Epithelial cell of esophagus (primary cell): Measurements from ENCODE around the gene STAT3.

Experiments used
- DNase-seq: peaks from one replicate; pipeline ENCODE4 v3.0.0; 2010; ENCODE audit warnings: low read depth
- H3K4me3 ChIP-seq: 2 replicates; pipeline ENCODE4 v1.5.1; 2011; ENCODE audit warnings: mild to moderate bottlenecking, low read length, control low read depth
- TF ChIP-seq, protein P1 (sequence below): IDR thresholded peaks from 2 replicates; pipeline ENCODE4 v1.5.1; 2011; ENCODE audit warnings: low read depth, mild to moderate bottlenecking, low read length, control low read depth, inconsistent platforms; ENCODE audit not compliant: insufficient read depth; ENCODE audit errors: missing control alignments

Gene STAT3

DNA sequence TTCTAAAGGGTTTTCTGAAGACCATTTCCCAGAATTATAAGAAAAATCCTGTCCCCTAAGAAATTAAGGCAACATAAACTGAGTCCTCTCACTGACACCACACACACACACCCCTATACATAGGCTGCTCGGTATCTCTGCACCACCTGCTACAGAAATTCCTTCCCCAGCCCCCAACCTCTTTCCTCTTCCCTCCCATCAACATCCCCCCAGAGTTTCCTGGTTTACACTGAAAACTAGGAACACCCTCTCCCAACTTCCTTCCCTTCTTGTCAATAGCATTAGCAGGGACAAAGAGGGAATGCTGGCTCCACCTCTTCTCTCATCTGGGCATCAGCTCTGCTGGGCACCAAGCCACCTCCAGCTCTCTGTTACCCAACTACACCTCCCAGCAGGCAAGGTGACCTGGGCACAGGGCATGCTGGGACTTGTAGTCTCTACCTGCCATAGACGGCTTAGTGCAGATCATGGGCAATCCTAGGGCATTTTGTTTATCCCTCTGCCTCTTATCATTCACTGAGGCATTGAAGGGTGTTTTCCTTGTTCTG lies 19.1 kb upstream of the STAT3 start:
- TF ChIP-seq, protein P1, sequence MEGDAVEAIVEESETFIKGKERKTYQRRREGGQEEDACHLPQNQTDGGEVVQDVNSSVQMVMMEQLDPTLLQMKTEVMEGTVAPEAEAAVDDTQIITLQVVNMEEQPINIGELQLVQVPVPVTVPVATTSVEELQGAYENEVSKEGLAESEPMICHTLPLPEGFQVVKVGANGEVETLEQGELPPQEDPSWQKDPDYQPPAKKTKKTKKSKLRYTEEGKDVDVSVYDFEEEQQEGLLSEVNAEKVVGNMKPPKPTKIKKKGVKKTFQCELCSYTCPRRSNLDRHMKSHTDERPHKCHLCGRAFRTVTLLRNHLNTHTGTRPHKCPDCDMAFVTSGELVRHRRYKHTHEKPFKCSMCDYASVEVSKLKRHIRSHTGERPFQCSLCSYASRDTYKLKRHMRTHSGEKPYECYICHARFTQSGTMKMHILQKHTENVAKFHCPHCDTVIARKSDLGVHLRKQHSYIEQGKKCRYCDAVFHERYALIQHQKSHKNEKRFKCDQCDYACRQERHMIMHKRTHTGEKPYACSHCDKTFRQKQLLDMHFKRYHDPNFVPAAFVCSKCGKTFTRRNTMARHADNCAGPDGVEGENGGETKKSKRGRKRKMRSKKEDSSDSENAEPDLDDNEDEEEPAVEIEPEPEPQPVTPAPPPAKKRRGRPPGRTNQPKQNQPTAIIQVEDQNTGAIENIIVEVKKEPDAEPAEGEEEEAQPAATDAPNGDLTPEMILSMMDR = no peak
- peak; percentile 92 for DNase-seq
- no peak overlapping the region for H3K4me3 ChIP-seq

DNA sequence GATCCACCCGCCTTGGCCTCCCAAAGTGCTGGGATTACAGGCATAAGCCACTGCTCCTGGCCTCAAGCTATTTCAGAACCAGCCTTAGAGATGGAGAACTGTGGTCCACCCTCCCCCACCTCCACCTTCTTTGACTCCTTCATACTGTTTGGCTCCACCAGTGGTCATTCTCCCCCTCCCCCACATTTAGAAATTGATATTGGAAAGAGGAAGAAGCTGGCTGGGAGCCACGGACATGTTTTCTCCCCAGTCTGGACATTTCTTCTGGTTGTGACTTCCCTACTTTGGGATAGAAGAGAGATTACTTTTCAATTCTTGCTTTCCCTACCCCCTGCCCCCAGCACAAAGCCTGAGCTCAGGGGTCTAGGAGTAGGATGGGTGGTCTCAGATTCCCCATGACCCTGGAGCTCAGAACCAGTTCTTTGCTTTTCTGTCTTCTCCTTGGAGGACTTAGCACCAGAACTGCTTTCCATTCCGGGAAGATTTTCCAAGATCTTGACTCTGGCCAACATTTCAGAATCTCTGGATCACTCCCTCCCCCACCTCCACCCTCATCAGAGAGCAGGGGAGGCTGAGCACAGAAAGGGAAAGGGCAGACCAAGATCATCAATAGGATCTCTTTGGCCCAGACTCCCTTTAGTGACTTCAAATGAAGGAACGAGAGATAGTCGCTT lies 18.5 kb upstream of the STAT3 start:
- H3K4me3 ChIP-seq = no peak overlapping the region
- TF ChIP-seq, protein P1 = no peak
- DNase-seq = no peak

DNA sequence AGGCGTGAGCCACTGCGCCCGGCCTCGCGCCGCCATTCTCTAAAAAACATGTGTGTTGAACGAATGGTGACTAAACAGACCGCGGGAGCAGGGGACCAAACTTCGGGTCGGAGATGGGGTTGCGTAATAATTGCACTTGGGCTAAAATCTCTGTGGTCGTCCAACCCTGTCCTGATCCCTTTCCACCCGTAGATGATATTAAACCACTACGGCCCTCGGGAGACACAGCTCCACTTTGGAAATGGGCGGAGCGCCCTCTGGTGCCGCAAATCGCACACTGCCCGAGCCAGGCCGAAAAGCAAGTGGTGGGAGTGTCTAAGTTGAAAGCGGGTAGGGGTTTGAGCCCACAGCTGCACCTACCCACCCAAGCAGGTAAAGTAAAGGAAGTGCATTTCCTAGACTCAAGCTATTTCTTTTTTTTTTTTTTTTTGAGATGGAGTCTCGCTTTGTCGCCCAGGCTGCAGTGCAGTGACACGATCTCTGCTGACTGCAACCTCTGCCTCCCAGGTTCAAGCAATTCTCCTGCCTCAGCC lies 17.8 kb upstream of the STAT3 start:
- no peak overlapping the region for H3K4me3 ChIP-seq
- TF ChIP-seq, protein P1 = peak; percentile 81
- DNase-seq = peak; percentile 64

DNA sequence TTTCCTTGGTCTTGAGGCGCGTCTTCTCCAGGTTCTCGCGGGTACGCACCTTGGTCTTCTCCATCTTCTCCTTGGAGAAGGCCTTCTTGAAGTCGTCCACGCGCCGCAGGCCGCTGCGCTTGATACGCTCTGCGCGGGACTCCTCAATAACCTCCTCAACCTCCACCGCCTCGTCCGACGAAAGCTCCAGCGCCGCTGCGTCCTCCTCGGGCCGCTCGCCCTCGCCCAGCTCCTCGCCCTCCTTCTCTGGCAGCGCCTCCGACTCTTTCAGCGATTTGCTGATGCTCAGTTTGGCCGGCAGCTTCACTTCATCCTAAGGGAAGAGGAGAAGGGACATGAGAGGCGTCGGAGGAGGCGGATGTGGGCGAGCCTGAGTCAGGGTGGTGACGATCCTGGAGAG lies 16.8 kb upstream of the STAT3 start:
- DNase-seq = no peak
- TF ChIP-seq, protein P1 = no peak
- no peak overlapping the region for H3K4me3 ChIP-seq

DNA sequence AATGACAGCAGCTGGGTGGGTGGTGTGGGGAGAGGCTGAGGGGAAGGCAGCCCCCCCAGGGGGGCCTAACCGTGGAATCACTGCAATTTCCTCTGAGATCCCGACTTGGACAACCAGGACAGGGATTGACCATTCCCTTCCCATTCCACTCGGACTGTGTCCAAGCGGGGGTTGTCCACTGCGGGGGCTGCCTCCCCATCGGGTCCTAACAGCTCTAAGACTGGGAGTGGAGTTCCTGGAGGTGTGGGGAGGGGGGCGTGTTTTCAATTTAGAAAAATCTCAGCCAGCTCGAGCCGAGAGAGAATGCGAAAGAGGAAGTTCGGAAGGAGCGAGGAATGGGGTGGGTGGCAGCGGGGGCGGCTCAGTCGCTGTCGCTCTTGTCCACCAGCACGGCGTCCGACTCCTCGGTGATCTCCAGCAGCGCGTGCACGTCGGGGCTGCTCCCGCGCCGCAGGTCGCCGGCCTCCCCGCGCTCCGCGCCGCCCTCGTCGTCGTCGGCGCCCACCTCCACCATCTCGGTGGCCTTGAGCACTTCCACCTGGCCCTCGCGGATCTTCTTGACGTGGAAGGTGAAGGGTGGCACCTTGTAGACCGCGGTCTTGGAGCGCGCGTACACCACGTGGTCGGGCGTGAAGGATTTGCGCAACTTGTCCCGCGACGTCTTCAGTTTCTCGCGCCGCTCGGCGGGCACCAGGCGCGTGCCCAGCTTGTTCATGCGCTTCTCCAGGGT lies 16.2 kb upstream of the STAT3 start:
- no peak for DNase-seq
- H3K4me3 ChIP-seq = no peak overlapping the region
- TF ChIP-seq, protein P1 = no peak

DNA sequence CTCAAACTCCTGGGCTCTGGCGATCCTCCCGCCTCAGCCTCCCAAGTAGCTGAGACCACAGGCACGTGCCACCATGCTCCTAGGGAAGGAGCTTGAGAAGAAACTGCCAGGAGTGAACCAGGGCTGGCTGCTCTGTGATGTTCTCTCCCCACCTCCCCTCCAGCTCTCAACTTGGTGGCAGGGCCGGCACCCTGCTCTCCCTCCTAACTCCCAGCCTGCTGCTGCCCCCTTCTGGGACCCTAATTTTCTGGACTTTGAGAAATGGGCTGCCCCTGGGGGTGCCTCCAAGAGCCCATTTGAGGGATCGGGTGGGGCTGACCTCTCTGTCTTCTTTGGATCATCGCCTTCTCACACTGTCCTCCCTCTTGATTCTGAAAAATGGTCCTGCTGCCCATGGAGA lies 14.9 kb upstream of the STAT3 start:
- TF ChIP-seq, protein P1 = no peak
- no peak for DNase-seq
- no peak overlapping the region for H3K4me3 ChIP-seq
